Bronchus fibroblast of lung (primary cell): ENCODE measurements around the gene TMED10. TPM values are rescaled to one million over a fixed set of nuclear protein-coding genes. Genes with fewer than 3 reads are reported as not detected.

Experiments used
- total RNA-seq: library from RNA; depleted of rRNA; stranded (reverse); fragments of >200 nt; gene quantifications from 2 replicates; pipeline ENCODE4 v1.2.3, GENCODE V29; 2015

Gene TMED10
- total RNA-seq, result 138 and 140 TPM in 2 replicates

DNA sequence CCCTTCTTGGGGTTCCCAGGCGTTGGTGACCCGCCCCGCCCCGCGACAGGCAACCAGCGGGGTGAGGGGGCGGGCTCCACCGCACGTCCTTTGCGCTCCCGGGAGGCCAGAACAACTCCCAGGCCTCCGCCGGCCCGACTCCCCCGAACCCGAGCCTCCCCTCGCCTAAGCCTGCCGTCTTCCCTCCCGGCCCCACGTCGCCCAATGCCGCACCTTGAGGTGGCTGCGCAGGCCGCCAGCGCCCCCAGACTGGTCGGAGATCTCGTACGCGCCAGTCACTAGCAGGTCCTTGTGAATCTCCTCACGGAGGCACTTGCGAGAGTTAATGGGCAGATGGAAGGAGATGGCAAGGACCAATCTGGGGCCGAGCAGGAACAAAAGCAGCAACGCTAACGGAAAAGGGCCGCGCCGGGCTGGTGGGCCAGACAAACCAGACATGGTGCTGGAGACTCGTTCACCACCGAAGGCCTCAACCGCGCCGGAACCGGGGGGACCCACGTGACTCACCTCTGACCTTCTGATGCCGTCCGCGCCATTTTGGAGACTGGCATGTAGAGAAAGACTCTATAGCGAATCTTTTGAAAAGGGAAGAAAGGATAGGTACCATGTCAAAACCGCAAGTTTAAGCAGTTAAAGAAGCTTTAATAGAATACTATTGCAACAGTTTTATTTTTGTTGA lies at the start of gene TMED10:
TSS of gene TMED10 (minus strand) at position 471 of the 679 bp plus-strand sequence. CDS start at position 438, 33 bp downstream.

DNA sequence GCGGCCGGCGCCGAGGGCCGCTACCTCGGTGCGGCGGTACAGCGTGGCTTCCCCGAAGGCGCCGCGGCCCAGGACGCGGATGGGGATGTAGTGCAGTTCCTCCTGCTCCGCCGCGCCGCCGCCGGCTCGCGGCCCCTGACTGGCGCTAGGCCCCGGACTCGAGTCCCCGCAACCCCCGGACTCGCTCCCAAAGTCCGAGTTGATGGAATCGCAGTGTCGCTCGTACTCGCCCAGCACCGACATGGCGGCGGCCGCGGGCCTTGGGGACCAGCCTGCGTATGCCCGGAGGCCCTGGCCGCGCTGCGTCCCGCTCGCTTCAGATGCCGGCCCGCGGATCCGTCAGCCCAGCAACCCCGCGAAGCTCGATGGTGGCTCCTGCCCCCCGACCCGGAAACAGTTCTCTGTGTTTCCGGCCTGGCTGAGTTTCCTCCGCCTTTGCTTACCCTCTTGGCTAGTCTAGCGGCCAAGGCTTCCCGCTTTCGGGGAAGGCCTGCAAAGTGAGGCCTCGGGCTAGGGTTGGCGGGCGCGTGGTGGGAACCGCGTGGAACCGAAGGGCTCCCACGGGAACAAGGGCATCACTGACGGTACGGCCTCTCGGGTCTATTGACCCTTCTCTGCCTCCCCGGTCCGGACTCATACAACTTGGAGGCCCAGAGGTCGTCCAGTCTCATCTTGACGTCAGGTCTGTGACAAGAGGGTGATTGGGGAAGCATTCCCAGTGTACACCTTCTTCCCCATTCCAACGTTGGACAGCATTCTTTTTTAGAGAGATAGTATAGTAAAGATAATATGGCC lies 49.5 kb downstream of the TMED10 start, which contains the start of gene NEK9:
TSS of gene NEK9 (minus strand) at position 370 of the 795 bp plus-strand sequence. CDS start at position 243, 127 bp downstream.

Other genes starting within 250 kb of the TMED10 start
- 0.67 and 1.6 TPM in 2 replicates for gene PGF, start 221.0 kb downstream of the TMED10 start, total RNA-seq
- 68.2 and 72.3 TPM in 2 replicates for gene EIF2B2, start 173.7 kb downstream of the TMED10 start, total RNA-seq
- 10.4 and 11.9 TPM in 2 replicates for gene MLH3, start 125.1 kb downstream of the TMED10 start, total RNA-seq
- gene ACYP1, start 112.6 kb downstream of the TMED10 start, total RNA-seq, result 7.7 and 16.4 TPM in 2 replicates
- gene ZC2HC1C, start 107.0 kb downstream of the TMED10 start, total RNA-seq, result 0.34 and 1.3 TPM in 2 replicates
- 16.4 and 40.9 TPM in 2 replicates for gene NEK9, start 49.6 kb downstream of the TMED10 start, total RNA-seq
- gene FOS, start 102.2 kb upstream of the TMED10 start, total RNA-seq, result 6.5 and 9.4 TPM in 2 replicates